NCI-H1436 (cell line): ENCODE data around the gene MIX23.

ENCODE experiments used
- DNase-seq: peaks from one replicate; lab custom pipeline; 2025; lab: John Stamatoyannopoulos, UW

MIX23 gene

DNA sequence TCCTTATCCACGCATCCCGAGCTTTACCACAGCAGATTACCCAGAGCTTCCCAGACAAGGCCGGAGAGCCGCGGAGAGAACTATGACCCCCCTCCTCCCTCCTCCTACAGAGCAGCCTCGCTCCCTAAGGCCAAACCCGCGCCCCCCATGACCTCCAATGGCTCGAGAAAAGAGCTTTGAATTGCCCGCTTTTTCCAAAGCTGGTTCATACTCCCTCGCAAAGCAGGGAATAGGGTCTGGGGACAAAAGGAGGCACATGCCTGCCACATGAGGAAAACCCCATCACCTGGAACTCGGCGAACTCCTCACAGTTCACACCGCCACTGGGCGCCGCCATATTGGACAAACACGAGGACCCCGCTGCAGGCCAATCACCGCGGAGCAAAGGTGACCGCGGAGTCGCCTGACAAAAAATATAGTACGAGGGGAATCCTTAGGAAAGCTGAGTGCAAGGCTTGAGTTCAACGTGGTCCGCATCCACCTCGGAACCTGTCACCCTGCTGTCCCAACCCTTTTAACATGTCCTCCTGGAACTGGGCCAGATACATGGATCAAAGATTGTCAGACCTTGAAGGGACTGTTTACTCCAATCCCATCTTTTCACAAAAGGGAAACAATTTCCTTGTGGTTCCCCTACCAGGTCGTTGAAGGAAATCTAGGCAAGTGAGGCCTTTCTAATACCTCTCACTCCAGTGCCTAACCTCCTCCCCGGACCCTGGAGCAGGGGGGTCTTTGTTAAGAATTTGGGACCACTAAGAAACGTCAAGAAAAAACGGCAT is at the start of gene MIX23:
TSS of gene MIX23 (minus strand) at position 344 of the 779 bp plus-strand sequence. CDS start at position 337, 7 bp downstream.
- peak; percentile 89 for DNase-seq

DNA sequence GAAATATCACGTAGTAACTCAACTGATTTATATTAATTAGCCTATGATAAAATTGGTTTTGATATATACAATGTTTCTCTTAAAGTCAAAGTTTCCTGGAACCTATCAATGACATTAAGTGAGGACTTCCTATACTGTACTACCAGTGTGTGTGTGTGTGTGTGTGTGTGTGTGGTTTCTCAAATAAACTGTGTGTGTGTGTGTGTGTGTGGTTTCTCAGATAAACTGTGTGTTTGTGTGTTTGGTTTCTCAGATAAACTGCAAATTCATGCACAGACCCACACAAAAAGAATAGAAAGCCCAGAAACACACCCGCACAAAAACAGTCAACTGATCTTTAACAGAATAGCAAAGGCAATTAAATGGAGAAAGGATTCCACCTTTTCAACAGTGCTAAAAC is 47.3 kb upstream of the MIX23 start:
- no peak for DNase-seq

DNA sequence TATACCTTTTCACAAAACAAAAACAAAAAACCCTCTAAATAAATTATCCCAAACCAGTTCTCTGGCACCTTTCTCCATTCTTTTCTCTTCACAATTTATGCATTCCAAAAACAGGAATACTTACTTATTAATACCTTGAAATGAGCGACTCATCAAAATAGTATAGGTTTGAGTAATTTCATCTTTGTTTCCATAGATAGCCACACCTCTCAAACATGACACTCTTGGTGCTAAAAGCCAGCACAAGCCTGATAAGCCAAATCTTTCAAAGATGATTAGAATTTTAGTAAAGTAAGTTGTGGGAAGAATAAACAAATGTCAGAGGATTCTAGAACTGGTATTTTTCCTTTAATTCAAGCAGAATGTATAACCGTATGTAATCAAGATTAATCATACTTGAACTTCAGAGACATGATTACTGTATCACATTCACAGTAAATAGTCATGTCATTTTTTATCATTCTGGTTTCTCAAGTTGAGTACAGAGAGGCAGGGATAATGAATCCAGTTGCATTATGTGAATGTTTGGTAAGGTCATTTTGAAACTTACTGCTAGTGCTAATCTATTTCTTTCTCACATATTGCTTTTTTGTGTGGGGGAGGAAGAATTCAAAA is 44.9 kb upstream of the MIX23 start:
- DNase-seq = no peak

DNA sequence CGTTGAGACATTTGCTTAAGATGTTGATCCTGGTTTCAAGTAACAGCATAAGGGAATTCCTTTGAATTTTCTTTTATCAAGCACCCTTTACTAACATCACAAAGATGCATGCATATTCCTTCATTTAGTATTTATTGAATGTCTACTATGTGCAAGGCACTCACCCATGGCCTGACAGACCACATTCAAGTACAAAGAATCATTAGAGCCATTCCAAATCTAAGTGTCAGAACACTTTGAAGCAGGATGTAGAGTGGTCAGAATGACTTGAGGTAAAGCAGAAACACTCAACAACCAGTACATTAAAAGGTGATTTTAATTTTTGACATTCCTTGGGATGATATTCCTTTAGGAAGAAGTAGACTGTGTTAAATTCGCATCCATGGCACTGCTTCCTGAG is 38.8 kb upstream of the MIX23 start:
- no peak for DNase-seq

DNA sequence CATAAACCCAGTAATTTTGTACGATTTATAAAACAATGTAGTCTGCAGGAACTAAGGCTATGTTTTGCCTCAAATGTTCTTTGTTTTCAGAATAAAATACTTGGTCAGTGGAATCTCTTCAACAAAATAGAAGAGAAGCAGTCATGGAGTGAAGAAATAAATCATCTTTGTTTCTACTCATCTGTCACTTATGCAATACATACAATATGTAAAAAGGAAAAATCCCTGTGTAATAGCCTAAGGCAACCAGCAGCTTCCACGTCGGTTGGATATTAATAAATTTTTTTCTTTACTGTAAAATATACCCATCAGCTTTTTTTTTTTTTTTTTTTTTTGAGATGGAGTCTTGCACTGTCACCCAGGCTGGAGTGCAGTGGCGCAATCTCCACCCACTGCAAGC is 38.1 kb upstream of the MIX23 start:
- DNase-seq = no peak

DNA sequence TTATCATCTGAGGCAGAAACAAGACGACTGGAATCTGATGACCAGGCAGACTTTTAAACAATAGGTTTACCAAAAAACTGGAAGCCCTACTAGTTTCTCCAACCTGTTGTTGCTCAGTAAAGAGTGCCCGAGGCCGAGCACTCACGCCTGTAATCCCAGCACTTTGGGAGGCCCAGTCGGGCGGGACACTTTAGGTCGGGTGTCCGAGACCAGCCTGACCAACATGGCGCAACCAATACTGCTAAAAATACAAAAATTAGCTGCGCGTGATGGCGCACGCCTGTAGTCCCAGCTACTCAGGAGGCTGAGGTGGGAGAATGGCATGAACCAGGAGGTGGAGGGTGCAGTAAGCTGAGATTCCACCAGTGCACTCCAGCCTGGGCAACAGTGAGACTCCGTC is 33.9 kb upstream of the MIX23 start:
- DNase-seq = no peak

DNA sequence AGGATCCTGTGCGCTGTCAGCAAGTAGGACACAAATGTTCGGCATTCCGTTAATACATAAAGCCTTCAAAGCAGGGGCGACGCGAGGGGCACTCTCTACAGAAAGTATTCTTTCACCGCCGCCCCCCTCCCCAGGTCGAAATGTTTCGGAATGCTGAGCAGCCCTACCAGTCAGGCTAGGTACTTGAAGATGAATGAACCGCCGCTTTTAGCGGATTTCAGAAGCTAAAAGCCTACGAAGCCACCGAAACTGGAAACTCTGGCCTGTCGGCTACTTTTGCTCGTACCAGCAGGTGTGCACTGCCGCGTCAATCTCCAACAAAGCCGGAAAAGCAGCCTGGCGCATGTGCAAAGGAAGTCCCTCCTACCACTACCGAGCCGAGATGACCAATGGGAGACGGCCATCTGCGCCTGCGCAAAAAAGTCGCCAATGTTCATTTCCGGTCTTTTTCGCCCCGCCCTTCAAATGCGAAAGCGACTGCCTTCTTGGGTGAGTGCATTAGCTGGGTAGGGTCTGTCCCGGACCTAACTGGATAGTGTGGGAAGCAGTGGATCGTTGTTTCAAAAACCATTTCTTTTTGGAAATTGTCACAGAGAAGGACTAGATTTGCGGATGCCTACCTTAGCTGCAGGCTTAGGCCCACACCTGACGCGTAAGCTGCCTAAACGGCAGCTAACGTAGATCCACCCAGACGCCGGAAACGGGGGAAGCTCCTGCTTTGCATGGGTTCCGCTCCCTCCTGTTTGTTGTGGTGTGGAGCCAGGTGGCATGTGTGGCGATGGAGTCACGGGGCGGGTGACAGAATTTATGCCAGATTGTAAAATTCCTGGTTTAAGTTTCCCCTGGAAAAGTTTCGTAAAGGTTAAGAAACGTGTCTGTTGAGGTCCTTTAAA is 33.0 kb upstream of the MIX23 start, which contains the start of gene WDR5B:
TSS of gene WDR5B (minus strand) at position 301 of the 893 bp plus-strand sequence. CDS start 534 bp downstream, outside the sequence.
- DNase-seq = no peak

DNA sequence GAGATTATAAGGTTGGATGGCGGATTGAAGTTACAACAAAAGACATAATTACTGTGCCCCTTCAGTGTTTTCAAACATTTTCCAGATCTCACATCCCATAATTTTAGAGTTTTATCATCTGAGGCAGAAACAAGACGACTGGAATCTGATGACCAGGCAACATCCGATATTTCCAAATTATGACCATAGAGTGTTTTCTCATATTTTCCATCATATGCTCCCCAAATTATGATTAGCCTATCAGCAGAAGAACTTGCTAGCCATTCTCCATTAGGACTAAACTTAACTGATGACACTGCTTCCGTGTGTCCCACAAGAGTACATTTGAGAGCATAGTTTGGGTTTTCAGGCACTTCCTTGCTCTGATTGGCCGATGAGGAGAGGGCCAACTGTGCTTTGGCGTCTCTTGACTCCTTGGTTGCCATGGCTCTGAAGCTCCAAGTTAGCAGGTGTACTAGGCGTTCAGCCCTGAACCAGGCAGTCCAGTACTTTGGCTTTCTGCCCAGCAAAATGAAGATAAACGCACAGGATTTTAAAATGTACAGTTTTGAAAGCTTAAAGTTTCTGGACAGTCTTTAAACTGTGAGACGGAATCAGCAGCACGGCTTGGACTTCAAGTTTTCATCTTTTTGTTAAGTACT is 32.2 kb upstream of the MIX23 start:
- DNase-seq = no peak

DNA sequence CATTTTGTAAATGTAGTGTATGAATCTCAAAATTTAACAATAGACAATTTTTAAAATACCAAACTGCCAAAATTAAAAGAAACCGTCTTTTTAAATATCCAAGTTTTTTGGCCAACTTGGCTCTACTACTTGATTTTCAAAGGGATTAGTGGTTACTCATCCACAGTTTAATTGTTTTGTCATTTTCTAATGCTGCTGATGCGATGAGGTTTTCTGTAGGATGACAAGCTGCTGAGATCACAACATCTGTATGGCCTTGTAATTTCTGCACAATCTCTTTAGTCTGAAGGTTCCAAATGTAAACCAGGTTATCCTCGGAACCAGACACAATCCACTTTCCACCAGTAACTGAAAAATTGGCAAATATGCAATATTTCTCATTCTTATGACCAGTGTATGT is 31.4 kb upstream of the MIX23 start:
- DNase-seq = no peak

DNA sequence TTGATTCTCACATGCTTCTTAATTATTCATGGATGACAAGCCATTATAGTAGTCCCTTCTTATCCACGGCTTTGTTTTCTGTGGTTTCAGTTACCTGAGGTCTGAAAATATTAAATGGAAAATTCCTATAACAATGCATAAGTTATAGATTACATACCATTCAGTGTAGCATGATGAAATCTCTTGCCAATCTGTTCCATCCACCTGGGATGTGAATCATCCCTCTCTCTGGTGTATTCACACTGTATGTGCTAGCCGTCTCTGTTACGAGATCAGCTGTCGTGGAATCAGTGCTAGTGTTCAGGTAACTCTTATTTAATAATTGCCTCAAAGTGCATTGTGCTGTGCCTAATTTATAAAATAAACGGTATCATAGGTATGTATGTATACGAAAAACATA is 27.6 kb upstream of the MIX23 start:
- DNase-seq = no peak

DNA sequence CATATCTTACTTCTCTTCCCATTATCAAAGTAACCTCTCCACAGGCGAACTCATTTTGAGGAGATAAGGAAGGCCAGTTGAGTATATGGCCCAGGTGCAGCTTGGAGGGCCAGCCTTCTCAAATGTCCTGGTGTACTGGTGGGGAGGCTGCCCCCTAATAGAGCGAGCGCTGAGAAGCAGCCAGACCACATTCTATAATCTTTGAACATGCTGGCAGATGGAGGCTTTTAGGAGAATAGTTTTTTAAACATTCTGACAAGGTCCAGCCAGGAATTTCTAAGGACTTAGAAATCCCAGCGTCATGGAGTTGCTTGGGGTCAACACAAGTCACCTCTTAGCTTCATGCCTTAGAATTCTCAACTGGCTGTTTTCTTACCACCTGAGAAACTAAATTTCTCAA is 27.1 kb upstream of the MIX23 start:
- DNase-seq = no peak

DNA sequence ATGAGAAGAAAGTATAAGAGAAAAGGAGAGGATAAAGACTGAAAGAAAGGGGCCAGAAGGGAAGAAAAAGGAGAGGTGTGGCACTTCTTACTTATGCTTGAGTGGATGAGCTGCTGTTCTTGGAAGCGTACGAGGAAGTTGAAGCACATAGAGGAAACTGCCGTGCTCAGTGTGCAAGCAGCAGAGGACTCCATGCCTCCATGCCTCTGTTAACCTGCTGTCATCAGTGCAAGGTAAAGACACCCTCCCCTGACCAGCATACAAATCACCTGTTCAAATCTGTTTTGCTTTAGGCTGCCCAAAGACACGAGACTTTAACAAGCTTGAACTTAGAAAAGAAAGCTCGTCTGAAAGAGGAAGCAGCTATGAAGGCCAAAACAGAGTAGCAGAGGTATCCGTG is 26.4 kb upstream of the MIX23 start:
- no peak for DNase-seq

DNA sequence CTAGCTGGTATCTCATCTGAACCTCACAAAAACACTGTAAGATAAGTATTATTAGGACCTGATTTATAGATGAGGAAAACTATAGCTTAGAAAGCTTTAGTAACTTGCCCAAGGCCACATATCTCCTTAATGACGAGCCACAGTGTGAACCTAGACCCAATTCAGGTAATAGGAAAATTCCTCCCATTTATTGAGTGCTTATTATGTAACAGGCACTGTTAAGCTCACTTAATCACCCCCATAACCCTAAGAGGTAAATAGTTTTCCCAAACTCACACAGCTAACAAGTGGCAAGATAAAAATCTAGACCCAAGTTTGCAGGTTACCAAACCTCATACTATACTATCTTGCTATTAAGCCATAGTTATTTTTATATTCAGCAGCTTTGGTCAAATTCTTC is 24.9 kb upstream of the MIX23 start:
- DNase-seq = no peak

DNA sequence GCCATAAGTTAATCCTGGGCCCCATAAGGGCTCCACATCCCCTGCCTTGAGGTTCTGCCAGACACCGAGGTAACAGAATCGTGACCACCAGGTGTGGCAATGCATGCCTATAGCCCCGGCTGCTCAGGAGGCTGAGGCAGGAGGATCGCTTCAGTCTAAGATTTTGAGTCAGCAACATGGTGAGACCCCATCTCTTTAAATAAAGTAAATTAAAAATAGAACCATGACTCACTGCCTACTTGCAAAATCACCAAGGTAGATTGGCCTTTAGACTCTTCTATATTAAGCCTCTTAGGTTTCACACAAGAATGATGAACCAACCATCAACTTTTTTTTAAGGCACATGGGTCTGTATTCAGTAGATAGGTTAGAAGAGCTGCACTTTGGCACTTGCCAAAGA is 23.2 kb upstream of the MIX23 start:
- DNase-seq = no peak

DNA sequence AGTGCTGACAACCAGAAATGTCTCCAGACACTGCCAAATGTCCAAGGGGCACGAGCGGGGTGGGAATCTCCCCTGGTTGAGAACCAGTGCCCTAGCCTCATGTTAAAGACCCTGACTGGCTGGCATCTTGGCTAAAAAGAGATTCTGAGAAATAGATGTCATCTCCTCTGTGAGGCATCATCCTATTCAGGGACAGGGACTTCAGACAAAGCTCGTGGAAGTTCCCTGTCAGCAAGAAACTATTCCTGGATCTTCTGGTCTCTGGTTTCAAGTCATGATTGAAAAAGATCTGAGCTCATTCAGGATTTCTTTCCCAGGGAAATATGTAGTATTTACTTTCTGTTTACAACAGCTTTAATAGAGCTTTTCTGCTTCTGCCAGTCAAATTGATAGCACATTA is 22.0 kb upstream of the MIX23 start:
- DNase-seq = no peak

DNA sequence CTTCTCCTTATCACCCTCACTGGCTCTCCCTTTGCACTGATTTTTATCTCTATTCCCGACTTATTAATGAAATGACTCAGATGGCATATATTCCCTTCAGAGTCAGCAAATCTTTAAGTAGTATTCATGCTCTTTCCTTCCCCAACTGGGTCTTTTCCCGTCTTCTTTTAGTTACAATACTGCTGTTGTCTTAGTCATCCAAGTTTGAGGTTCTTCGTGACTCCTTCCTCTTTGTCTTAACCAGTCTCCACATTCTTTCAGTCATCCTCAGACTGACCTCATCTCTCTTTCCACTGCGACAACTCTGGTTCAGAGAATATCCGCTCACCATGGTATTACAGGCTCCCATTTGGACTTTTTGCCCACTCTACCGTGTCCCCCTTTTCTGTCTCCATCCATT is 20.5 kb upstream of the MIX23 start:
- DNase-seq = no peak

DNA sequence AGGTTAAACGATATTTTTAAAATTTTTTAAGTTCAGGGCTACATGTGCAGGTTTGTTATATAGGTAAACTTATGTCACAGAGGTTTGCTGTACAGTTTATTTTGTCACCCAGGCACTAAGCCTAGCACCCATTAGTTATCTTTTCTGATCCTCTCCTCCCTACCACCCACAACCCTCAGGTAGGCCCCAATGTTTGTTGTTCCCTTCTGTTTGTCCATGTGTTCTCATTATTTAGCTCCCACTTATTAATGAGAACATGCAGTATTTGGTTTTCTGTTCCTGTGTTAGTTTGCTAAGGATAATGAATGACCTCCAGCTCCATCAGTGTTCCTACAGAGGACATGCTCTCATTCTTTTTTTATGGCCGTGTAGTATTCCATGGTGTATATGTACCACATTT is 15.9 kb upstream of the MIX23 start:
- DNase-seq = no peak

DNA sequence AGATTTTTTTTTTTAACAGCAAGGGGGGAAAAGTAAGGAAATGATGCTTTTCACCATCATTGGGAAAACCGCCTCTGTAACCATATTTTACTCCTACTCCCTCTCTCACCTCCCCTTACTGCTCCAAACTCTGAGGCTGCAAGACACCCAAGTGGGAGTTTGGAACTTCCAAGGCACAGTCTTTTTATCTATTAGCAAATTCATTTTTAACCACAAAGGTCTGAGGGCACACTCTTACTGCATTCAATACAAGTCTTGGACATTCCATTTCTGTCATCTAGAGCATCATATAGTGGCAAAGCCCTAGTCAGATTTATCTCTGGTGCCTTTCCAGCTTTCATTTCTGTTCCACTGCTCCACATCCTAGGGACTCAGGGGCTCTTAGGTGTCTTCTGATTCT is 14.2 kb upstream of the MIX23 start:
- no peak for DNase-seq

DNA sequence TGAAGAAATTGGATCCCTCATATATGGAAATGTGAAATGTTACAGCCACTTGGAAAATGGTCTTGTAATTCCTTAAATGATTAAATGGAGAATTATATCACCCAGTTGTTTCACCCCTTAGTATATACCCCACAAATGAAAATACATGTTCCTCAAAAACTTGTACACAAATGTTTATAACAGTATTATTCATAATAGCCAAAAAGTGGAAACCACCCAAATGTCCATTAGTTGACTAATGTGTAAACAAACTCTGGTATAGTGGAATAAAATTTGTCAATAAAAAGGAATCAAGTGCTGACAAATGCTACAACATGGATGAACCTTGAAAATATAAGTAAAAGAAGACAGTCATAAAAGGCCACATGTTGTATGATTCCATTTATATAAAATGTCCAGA is 13.5 kb upstream of the MIX23 start:
- DNase-seq = no peak

DNA sequence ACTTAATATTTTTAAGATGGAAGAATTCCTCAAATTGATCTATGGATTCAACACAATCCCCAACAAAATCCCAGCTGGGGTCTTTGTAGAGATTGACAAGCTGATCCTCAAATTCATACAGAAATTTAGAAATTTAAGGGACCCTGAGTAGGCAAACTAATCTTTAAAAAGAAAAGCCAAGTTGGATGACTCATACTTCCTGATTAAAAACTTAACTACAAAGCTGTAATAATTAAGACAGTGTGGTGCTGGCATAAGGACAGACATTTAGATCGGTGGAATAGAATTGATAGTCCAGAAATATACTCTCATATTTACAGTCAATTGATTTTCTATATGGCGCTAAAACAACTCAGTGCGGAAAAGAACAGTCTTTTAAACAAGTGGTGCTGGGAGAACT is 12.6 kb upstream of the MIX23 start:
- no peak for DNase-seq

DNA sequence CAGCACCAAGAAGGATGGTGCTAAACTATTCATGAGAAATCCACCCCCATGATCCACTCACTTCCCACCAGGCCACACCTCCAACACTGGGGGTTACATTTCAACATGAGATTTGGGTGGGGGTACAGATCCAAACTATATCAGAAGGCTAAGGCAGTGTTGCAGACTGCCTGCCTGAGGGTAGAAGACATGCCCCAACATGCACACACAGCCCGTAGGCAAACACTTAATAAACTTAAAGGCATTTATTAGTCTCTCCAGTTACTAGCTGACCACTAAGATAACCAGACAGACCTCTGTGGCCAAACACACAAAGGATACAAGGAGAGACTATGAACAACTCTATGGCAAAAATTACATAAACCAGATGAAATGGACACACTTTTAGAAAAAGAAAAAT is 11.1 kb upstream of the MIX23 start:
- DNase-seq = no peak
